Measurements from ENCODE around the gene TRIM47. TPM values are rescaled to one million over a fixed set of nuclear protein-coding genes. Genes with fewer than 3 reads are reported as not detected.

The TRIM47 gene
- total and polyA plus RNA-seq, 2 of the 13 experiments (the other 11 are each of a cell fraction or from before 2014, with no cell fraction given) = 33.5 to 82.0 TPM

GRCh38 chr17:75876938-75877751 lies 1.2 kb downstream of the TRIM47 start (continued):
- 0 out of 2 replicates have a peak, but pooled peaks have one; percentile 56 for TF ChIP-seq GLMP (CRISPR knock-in tag; IDR thresholded peaks at IDR 0.05; ENCODE audit: borderline replicate concordance)
- no peak for TF ChIP-seq TFDP2 (CRISPR knock-in tag; IDR thresholded peaks at IDR 0.05)
- no peak for TF ChIP-seq ATF7-NPFF (CRISPR knock-in tag; IDR thresholded peaks at IDR 0.05; ENCODE audit: low read depth)
- no peak for TF ChIP-seq PLRG1 (conservative IDR thresholded peaks at IDR 0.05)
- no peak for TF ChIP-seq ZNF281 (CRISPR knock-in tag; IDR thresholded peaks at IDR 0.05; ENCODE audit: borderline replicate concordance)
- no peak for TF ChIP-seq HNRNPLL (IDR thresholded peaks at IDR 0.05; ENCODE audit: low read depth, low read length, poor library complexity, severe bottlenecking)
- no peak for TF ChIP-seq HDAC6 (IDR thresholded peaks at IDR 0.05; ENCODE audit: low read depth, low read length)
- TF ChIP-seq HMGA1 (CRISPR knock-in tag; conservative IDR thresholded peaks at IDR 0.05) = no peak
- no peak for TF ChIP-seq ZNF207 (IDR thresholded peaks at IDR 0.05; ENCODE audit: borderline replicate concordance)
- TF ChIP-seq BATF2 (CRISPR knock-in tag; IDR thresholded peaks at IDR 0.05) = peak; percentile 19
- peak; percentile 69 for TF ChIP-seq NFKB2 (CRISPR knock-in tag; IDR thresholded peaks at IDR 0.05; ENCODE audit: borderline replicate concordance)
- TF ChIP-seq SMYD3 (CRISPR knock-in tag; IDR thresholded peaks at IDR 0.05) = no peak
- no peak; the same call in 1 of the 2 replicates for TF ChIP-seq HIC2 (CRISPR knock-in tag; IDR thresholded peaks at IDR 0.05; ENCODE audit: low read depth)
- TF ChIP-seq ZFP36 (IDR thresholded peaks at IDR 0.05; ENCODE audit: borderline replicate concordance, low read depth, low read length, partially characterized antibody) = no peak
- TF ChIP-seq ZGPAT (CRISPR knock-in tag; IDR thresholded peaks at IDR 0.05) = 0 out of 2 replicates have a peak, but pooled peaks have one; percentile 24
- no peak; the same call in 1 of the 2 replicates for TF ChIP-seq ZSCAN22 (CRISPR knock-in tag; IDR thresholded peaks at IDR 0.05)
- TF ChIP-seq ZNF546 (CRISPR knock-in tag; conservative IDR thresholded peaks at IDR 0.05) = no peak; the same call in 1 of the 2 replicates
- 0 out of 2 replicates have a peak, but pooled peaks have one; percentile 18 for TF ChIP-seq ZNF260 (CRISPR knock-in tag; IDR thresholded peaks at IDR 0.05; ENCODE audit: borderline replicate concordance, low read depth)
- TF ChIP-seq ZNF205 (CRISPR knock-in tag; IDR thresholded peaks at IDR 0.05) = no peak

Data from HepG2 (cell line).